ENCODE data around the gene FRAS1.
"Not testable (repeated sequence)": the region's sequence is repeated elsewhere in the genome, so short reads cannot be mapped to it uniquely, and the experiment has no call there.

FRAS1 gene

GRCh38 chr4:78318126-78318525 is 261.0 kb downstream of the FRAS1 start:
- Histone ChIP-seq H3K4me1 (ENCODE audit: insufficient read depth, low read length) (no peaks in the 10 kb centered on the region), H3K36me3 (ENCODE audit: insufficient read depth, low read length) (no peaks in the 10 kb centered on the region), H3K9ac (ENCODE audit: low read depth, low read length) (no peak overlapping the region), H3K9me3 (ENCODE audit: control insufficient read depth, insufficient read depth, low read length) (no peaks in the 10 kb centered on the region)

- Histone ChIP-seq H3K36me3 (ENCODE audit: insufficient read depth, low read length) (no peaks in the 10 kb centered on the region), H3K4me1 (ENCODE audit: insufficient read depth, low read length) (no peaks in the 10 kb centered on the region), H3K9me3 (ENCODE audit: control insufficient read depth, insufficient read depth, low read length) (no peaks in the 10 kb centered on the region), H3K9ac (ENCODE audit: low read depth, low read length) (no peak overlapping the region)
These were observed 263.3 kb downstream of the FRAS1 start for GRCh38 chr4:78320349-78320935.

- Histone ChIP-seq H3K36me3 (ENCODE audit: insufficient read depth, low read length) (no peaks in the 10 kb centered on the region), H3K9me3 (ENCODE audit: control insufficient read depth, insufficient read depth, low read length) (no peaks in the 10 kb centered on the region), H3K9ac (ENCODE audit: low read depth, low read length) (no peak overlapping the region), H3K4me1 (ENCODE audit: insufficient read depth, low read length) (no peaks in the 10 kb centered on the region)
These were observed 264.9 kb downstream of the FRAS1 start for GRCh38 chr4:78322032-78322431.

GRCh38 chr4:78323439-78323838 is 266.3 kb downstream of the FRAS1 start:
- no peaks in the 10 kb centered on the region for H3K36me3 ChIP-seq (ENCODE audit: insufficient read depth, low read length)
- H3K4me1 ChIP-seq (ENCODE audit: insufficient read depth, low read length): no peaks in the 10 kb centered on the region

GRCh38 chr4:78324625-78325024 is 267.5 kb downstream of the FRAS1 start:
- H3K9ac ChIP-seq (ENCODE audit: low read depth, low read length): no peak overlapping the region
- H3K9me3 ChIP-seq (ENCODE audit: control insufficient read depth, insufficient read depth, low read length): no peaks in the 10 kb centered on the region
- no peaks in the 10 kb centered on the region for H3K4me1 ChIP-seq (ENCODE audit: insufficient read depth, low read length)
- no peaks in the 10 kb centered on the region for H3K36me3 ChIP-seq (ENCODE audit: insufficient read depth, low read length)

More at GRCh38 chr4:78323439-78323838, 266.3 kb downstream of the FRAS1 start:
- H3K9me3 ChIP-seq (ENCODE audit: control insufficient read depth, insufficient read depth, low read length): no peaks in the 10 kb centered on the region
- no peak overlapping the region for H3K9ac ChIP-seq (ENCODE audit: low read depth, low read length)

- no peaks in the 10 kb centered on the region for H3K36me3 ChIP-seq (ENCODE audit: insufficient read depth, low read length)
- H3K9me3 ChIP-seq (ENCODE audit: control insufficient read depth, insufficient read depth, low read length): no peaks in the 10 kb centered on the region
- H3K4me1 ChIP-seq (ENCODE audit: insufficient read depth, low read length): no peaks in the 10 kb centered on the region
- no peak overlapping the region for H3K9ac ChIP-seq (ENCODE audit: low read depth, low read length)
These were observed 268.4 kb downstream of the FRAS1 start for GRCh38 chr4:78325271-78326157.

GRCh38 chr4:78328591-78328990 is 271.5 kb downstream of the FRAS1 start:
- H3K36me3 ChIP-seq (ENCODE audit: insufficient read depth, low read length); H3K9ac ChIP-seq (ENCODE audit: low read depth, low read length); H3K9me3 ChIP-seq (ENCODE audit: control insufficient read depth, insufficient read depth, low read length): not testable (repeated sequence)
- peaks cover 19% of the 10 kb centered on the region for H3K4me1 ChIP-seq (ENCODE audit: insufficient read depth, low read length)

GRCh38 chr4:78331186-78331585 is 274.1 kb downstream of the FRAS1 start:
- Histone ChIP-seq H3K9me3 (ENCODE audit: control insufficient read depth, insufficient read depth, low read length) (no peaks in the 10 kb centered on the region), H3K4me1 (ENCODE audit: insufficient read depth, low read length) (peaks cover 23% of the 10 kb centered on the region), H3K9ac (ENCODE audit: low read depth, low read length) (no peak overlapping the region), H3K36me3 (ENCODE audit: insufficient read depth, low read length) (no peaks in the 10 kb centered on the region)

GRCh38 chr4:78331965-78332364 is 274.8 kb downstream of the FRAS1 start:
- H3K36me3 ChIP-seq (ENCODE audit: insufficient read depth, low read length): no peaks in the 10 kb centered on the region
- no peaks in the 10 kb centered on the region for H3K9me3 ChIP-seq (ENCODE audit: control insufficient read depth, insufficient read depth, low read length)
- no peak overlapping the region for H3K9ac ChIP-seq (ENCODE audit: low read depth, low read length)
- H3K4me1 ChIP-seq (ENCODE audit: insufficient read depth, low read length): peaks cover 31% of the 10 kb centered on the region

GRCh38 chr4:78332976-78333375 is 275.9 kb downstream of the FRAS1 start:
- H3K36me3 ChIP-seq (ENCODE audit: insufficient read depth, low read length): no peaks in the 10 kb centered on the region
- H3K9ac ChIP-seq (ENCODE audit: low read depth, low read length): no peak overlapping the region
- peaks cover 35% of the 10 kb centered on the region for H3K4me1 ChIP-seq (ENCODE audit: insufficient read depth, low read length)
- H3K9me3 ChIP-seq (ENCODE audit: control insufficient read depth, insufficient read depth, low read length): no peaks in the 10 kb centered on the region

- peaks cover 30% of the 10 kb centered on the region for H3K4me1 ChIP-seq (ENCODE audit: insufficient read depth, low read length)
- H3K36me3 ChIP-seq (ENCODE audit: insufficient read depth, low read length): no peaks in the 10 kb centered on the region; the same call in 1 of the 2 replicates
- H3K9me3 ChIP-seq (ENCODE audit: control insufficient read depth, insufficient read depth, low read length): no peaks in the 10 kb centered on the region
- no peak overlapping the region for H3K9ac ChIP-seq (ENCODE audit: low read depth, low read length)
These were observed 279.2 kb downstream of the FRAS1 start for GRCh38 chr4:78336093-78336943.

- no peaks in the 10 kb centered on the region for H3K9me3 ChIP-seq (ENCODE audit: control insufficient read depth, insufficient read depth, low read length)
- peaks cover 19% of the 10 kb centered on the region for H3K4me1 ChIP-seq (ENCODE audit: insufficient read depth, low read length)
- no peak overlapping the region for H3K9ac ChIP-seq (ENCODE audit: low read depth, low read length)
- no peaks in the 10 kb centered on the region; the same call in 1 of the 2 replicates for H3K36me3 ChIP-seq (ENCODE audit: insufficient read depth, low read length)
These were observed 280.3 kb downstream of the FRAS1 start for GRCh38 chr4:78337244-78338020.

GRCh38 chr4:78342125-78342524 is 285.0 kb downstream of the FRAS1 start:
- no peak overlapping the region for H3K9ac ChIP-seq (ENCODE audit: low read depth, low read length)
- H3K4me1 ChIP-seq (ENCODE audit: insufficient read depth, low read length): peaks cover 2% of the 10 kb centered on the region; the same call in 1 of the 2 replicates
- H3K36me3 ChIP-seq (ENCODE audit: insufficient read depth, low read length): no peaks in the 10 kb centered on the region; the same call in 1 of the 2 replicates
- H3K9me3 ChIP-seq (ENCODE audit: control insufficient read depth, insufficient read depth, low read length): no peaks in the 10 kb centered on the region; the same call in 1 of the 2 replicates

- H3K36me3 ChIP-seq (ENCODE audit: insufficient read depth, low read length): no peaks in the 10 kb centered on the region; the same call in 1 of the 2 replicates
- H3K9me3 ChIP-seq (ENCODE audit: control insufficient read depth, insufficient read depth, low read length): peaks cover 4% of the 10 kb centered on the region
- no peak overlapping the region for H3K9ac ChIP-seq (ENCODE audit: low read depth, low read length)
- H3K4me1 ChIP-seq (ENCODE audit: insufficient read depth, low read length): no peaks in the 10 kb centered on the region
These were observed 286.6 kb downstream of the FRAS1 start for GRCh38 chr4:78343682-78344081.

All from ES-I3 (cell line).